GM18517 (cell line): Measurements from ENCODE around the gene SORCS2.

Source experiments
- ATAC-seq: cut with Tn5 transposase; IDR thresholded peaks from one replicate; pipeline ENCODE4 v1.9.1; 2021; ENCODE audit warnings: mild to moderate bottlenecking, moderate library complexity; ENCODE audit not compliant: unreplicated experiment

The SORCS2 gene

DNA sequence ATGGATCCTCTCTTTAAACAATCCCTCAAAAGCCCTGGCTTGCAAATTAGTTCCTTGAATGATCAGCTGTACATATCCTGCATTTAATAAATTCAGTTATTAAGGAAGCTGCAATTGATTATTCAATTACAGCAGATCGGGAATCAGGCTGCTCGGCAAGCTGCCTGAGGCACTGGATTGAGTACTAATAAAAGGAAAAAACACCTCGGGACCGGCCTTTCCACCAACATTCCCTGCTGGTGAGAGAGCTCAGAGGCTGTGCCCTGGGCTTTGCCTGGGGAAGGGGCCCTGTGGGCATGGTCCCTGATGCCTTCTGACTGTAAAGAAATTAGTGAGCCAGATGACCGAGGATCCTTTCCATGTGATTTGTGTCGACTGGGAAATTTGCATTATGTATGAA lies 69.2 kb downstream of the SORCS2 start:
- no peak for ATAC-seq

GRCh38 chr4:7262134-7262533 lies 69.8 kb downstream of the SORCS2 start:
- no peak for ATAC-seq

DNA sequence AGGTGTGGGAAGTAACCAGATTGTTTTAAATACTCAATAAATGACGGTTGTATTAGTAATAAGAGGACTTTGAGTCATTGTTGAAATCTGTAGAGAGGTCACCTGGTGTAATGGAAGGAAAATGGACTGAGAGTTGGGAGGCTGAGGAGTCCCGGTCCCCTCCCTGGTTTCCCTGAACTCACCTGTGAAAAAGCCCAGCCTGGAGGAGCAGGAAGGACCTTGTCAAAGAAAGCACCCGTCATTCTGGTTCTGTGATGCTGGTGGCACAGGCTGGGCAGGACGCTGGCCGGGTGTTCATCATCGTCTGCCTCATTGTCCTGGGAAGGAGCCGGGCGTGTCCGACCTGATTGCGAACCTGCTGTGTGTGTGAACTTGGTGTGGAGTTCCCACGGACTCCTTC lies 70.8 kb downstream of the SORCS2 start:
- no peak for ATAC-seq

GRCh38 chr4:7264694-7265093 lies 72.4 kb downstream of the SORCS2 start:
- no peak for ATAC-seq

GRCh38 chr4:7266525-7267292 lies 74.4 kb downstream of the SORCS2 start:
- ATAC-seq, result no peak

GRCh38 chr4:7267829-7268228 lies 75.5 kb downstream of the SORCS2 start:
- no peak for ATAC-seq

DNA sequence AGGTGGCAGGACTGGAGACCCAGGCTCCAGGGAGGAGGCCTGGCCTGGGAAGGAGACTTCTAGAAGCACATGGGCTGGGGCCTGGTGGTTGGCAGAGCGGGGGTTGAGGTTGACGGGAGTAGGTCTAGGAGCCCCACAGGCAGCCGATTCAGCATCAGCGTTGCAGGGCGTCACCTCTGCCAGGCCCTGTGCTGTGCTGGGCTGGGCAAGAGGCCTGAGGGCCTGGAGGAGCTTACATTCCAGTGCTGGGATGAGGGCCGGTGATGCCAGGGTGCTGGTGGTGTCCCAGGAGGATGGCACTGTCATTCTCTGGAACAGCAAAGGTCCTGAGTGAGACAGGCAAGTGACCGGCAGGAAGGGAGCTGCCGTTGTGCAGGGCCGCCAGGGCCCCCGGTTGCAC lies 76.6 kb downstream of the SORCS2 start:
- no peak for ATAC-seq

DNA sequence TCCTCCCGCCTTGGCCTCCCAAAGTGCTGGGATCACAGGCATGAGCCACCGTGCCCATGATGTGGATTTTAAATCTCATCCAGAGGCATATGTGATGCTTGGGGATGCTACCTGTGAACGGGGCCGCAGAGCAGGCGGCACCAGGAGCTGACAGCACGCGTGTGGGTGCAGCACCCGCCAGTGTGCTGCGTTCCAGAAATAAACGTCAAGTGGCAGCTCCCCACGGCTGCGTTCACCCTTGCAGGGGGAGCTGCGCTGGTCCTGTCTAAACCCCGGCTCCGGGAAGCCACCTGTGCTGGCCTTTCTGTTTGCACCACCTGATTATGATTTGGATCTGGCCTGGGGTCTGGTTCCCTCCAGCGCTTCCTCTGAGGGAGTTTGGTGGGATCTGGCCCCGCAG lies 77.8 kb downstream of the SORCS2 start:
- ATAC-seq, result no peak

GRCh38 chr4:7272404-7272803 lies 80.1 kb downstream of the SORCS2 start:
- no peak for ATAC-seq

- ATAC-seq, result no peak
These were observed 81.5 kb downstream of the SORCS2 start for GRCh38 chr4:7273738-7274297.

- ATAC-seq, result no peak
These were observed 82.7 kb downstream of the SORCS2 start for GRCh38 chr4:7275067-7275466.

- ATAC-seq, result no peak
These were observed 83.3 kb downstream of the SORCS2 start for GRCh38 chr4:7275490-7276154.

GRCh38 chr4:7276515-7276914 lies 84.2 kb downstream of the SORCS2 start:
- ATAC-seq, result no peak

DNA sequence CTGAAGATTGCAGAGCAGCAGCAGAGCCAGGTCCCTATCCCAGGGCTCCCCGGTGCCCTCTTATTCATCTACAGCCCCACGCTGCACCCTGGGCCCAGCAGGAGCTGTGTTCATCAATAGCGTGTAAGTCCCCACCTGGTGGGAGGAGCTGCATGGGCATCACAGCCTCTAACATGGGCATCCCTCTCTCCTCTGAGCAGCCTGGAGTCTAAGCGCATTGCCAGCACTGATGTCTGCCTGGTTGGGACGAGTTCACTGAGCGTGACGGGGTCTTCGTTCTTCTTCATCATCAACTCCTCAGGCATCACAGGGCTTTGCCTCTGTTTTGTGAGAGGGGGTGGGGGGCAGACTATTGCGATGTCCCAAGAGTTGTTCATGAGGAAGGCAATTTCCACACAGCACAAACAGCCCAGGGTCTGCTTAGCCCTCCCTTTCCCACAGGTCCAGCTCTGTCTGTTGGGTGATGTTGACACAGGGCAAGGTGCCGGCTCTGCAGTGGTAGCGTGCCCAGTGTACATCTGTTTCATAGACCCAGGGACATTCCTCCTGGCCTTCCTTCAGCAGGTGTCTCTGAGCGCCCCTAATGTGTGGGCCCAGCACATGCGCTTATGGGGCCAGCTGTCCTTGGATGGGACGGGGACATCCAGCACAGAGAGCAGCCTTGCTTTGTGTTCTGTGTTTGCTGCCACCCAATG lies 85.9 kb downstream of the SORCS2 start:
- no peak for ATAC-seq

DNA sequence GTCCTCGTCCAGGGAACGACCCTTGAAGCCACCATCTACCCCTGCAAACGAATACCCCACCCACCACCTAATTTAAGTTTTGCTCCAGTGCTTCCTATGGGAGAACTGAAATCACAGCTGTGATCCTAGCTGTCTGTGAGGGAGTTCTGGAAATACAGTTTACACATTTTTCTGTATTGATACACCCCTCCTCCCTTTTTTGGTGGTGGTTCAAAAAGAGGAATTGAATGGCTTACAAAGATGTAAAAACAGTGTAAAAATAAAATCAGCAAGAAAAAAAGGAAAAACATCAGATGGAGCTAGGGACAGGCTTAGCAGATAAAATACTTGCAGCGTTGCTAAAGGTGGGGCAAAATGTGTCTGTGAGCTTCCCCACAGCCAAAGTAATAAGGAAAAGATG lies 86.6 kb downstream of the SORCS2 start:
- no peak for ATAC-seq

DNA sequence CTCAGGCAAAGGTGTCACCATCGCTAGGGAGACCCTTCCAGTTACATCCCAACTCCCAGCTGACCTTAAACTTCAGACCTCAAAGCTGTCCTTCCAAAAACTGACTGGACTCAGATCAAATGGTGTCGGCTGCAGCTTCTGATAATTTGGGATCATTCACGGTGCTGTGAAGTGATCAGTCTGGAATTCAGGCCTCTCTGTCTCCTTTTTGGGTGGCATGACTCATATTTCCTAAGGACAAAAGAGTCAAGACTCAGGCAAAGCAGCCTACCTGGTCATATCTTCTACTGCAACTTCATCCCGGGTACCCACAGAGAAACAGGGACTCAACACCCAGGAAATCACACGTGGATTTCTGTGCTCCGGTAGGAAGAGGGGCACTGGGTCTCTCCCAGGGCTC lies 87.6 kb downstream of the SORCS2 start:
- no peak for ATAC-seq

DNA sequence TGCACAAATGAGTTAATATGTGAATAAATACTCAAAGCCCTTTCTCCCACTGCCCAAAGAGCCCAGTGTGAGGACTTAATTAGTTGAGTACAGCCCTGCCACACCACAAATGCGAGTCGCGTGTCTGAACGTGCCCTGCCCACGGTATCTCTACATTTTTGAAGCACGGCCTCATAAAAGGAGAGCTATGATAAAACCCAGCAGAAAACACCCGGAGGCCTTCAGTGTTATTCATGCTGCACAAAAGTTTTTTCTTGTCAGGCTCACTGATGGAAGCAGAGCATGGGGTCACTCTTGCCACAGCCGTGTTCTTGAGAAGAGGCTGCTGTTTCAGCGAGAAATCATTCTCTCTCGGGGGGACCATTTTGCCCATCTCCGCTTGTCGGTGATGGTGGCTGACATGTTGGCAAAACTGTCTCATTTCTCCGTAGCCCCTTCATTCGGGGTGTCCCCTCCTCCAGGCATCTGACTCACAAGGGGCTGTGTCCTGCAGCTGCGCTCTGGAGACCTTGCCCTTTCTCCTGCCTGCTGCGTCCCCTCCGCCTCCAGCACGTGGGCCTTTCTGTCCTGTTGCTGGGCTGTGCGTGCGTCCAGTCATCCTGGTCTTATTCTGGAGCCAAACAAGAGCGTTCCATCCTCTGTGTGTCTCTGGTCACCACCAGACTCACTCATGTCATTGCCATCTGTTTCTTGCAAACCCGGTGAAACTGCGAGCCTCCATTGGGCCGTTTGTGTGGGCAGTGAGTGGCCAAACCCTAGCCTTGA lies 88.8 kb downstream of the SORCS2 start:
- ATAC-seq, result no peak

DNA sequence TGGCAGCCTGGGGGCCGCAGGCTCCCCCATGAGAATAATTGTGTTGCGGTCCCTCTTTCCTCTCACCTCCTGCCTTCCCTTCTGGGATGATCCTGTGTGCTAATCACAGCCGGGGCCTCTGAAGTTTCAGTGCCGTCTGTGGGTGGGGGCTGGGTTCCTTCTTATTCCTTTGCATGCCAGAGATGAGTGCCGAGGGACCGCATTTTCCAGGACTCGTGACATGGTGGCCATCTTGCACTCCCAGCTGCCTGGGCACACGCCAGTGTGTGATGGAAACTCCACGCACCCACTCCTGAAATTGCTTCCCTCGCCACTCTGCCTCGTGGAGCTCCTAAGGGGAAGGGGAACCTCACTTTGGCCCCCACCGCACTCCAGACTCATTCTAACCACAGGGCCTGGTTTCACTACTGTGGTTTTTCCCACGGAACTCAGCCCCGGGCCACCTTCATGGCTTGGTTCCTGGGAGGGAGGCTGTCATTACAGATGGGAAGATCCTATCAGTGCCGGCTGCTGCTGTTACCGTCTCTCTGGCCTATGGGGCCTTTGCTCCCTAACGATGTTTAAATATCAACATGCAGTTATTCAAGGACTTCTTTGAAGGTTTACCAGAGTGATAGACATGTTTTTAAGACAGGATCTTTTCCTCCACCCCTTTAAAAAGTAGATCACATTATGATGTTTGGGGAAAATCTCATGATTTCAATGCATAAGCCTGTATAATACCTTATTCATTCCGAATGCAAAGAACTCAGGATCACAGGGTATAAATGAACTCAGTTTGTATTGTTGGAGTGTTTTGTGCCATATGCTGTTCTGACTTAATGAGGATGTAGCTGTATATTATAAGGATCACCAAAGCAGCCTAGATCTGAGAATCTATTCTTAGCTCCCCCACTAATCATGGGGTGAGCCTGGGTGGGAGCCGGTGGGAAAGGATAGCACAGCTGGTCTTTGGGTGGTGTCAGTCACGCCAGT lies 89.6 kb downstream of the SORCS2 start:
- no peak for ATAC-seq

GRCh38 chr4:7282786-7283440 lies 90.6 kb downstream of the SORCS2 start:
- no peak for ATAC-seq
